A549 (cell line): ENCODE measurements around the gene MEF2A. TPM values are rescaled to one million over a fixed set of nuclear protein-coding genes. Genes with fewer than 3 reads are reported as not detected.

ENCODE experiments used
- ATAC-seq, 2 experiments: fragments of 200-7000 bp in 1 of 2; fragments of >200 bp in 1 of 2; cut with Nextera tagmentation in 1 of 2; cut with Tn5 transposase in 1 of 2; 3 replicates each; pipeline versions ENCODE4 v1.8.0 to v1.9.1; 2018 to 2020; ENCODE audit warnings: mild to moderate bottlenecking in 1 of 2, moderate library complexity in 1 of 2
- CTCF ChIA-PET: fragments of 300-600 bp; sonication (Branson Sonifier 250); formaldehyde crosslinking; extraction: SDS; loops from one replicate; lab custom pipeline; 2021; ENCODE audit warnings: antibody characterized with exemption, inconsistent platforms; lab: Yijun Ruan, JAX
- POLR2A ChIA-PET: fragments of 350-600 bp; formaldehyde crosslinking; extraction: SDS; loops from one replicate; lab custom pipeline; 2021; ENCODE audit warnings: antibody characterized with exemption, inconsistent platforms; lab: Yijun Ruan, JAX
- DNase-seq, 2 experiments: peaks; one replicate each; pipeline versions ENCODE4 v3.0.0 to v3.0.0-alpha.2; 2011 to 2016; ENCODE audit warnings: low read depth in 1 of 2, low spot score in 1 of 2
- FAIRE-seq: peaks from 2 replicates; lab custom pipeline; 2011; peaks lifted over from hg19 to GRCh38; lab: Jason Lieb, UNC
- H3K27ac ChIP-seq, 2 experiments: fragments of >200 bp; sonication (Bioruptor Twin); formaldehyde crosslinking; 3 replicates each; pipeline ENCODE4 v1.5.1; 2016 to 2017
- H3K4me1 ChIP-seq: fragments of >200 bp; sonication (Bioruptor Twin); formaldehyde crosslinking; 3 replicates; pipeline ENCODE4 v1.6.1; 2016
- H3K4me2 ChIP-seq: fragments of >200 bp; sonication (Bioruptor Twin); formaldehyde crosslinking; 3 replicates; pipeline ENCODE4 v1.6.1; 2016
- H3K4me3 ChIP-seq: fragments of >200 bp; sonication (Bioruptor Twin); formaldehyde crosslinking; 3 replicates; pipeline ENCODE4 v1.5.1; 2016
- H3K9me3 ChIP-seq: fragments of >200 bp; sonication (Bioruptor Twin); formaldehyde crosslinking; 3 replicates; pipeline ENCODE4 v1.6.1; 2016
- BHLHE40 ChIP-seq: IDR thresholded peaks from 2 replicates; pipeline ENCODE4 v1.6.1; 2012; ENCODE audit warnings: low read depth, low read length, inconsistent platforms
- CBX2 ChIP-seq: fragments of 200-600 bp; sonication (generic); IDR thresholded peaks from 2 replicates; pipeline ENCODE4 v1.6.1; 2016; ENCODE audit warnings: low read depth, mild to moderate bottlenecking, borderline replicate concordance
- CBX8 ChIP-seq: fragments of 200-600 bp; sonication (generic); IDR thresholded peaks from 2 replicates; pipeline ENCODE4 v1.6.1; 2016
- CEBPB ChIP-seq, 2 experiments: fragments of >200 bp in 1 of 2; sonication (Bioruptor Twin) in 1 of 2; formaldehyde crosslinking in 1 of 2; IDR thresholded peaks; 2 replicates each; pipeline ENCODE4 v1.6.1; 2012 to 2016
- CHD2 ChIP-seq: fragments of 150-350 bp; IDR thresholded peaks from 2 replicates; pipeline ENCODE4 v1.6.1; 2014; ENCODE audit warnings: low read length; ENCODE audit not compliant: partially characterized antibody
- CHD4 ChIP-seq: fragments of 200-600 bp; sonication (generic); IDR thresholded peaks from 2 replicates; pipeline ENCODE4 v1.6.1; 2016; ENCODE audit warnings: antibody characterized with exemption, mild to moderate bottlenecking, borderline replicate concordance
- EHMT2 ChIP-seq: fragments of 200-600 bp; sonication (generic); IDR thresholded peaks from 2 replicates; pipeline ENCODE4 v1.6.1; 2016; ENCODE audit warnings: antibody characterized with exemption, low read depth, mild to moderate bottlenecking, moderate library complexity
- EP300 ChIP-seq, 2 experiments: fragments of >200 bp; sonication (Bioruptor Twin); formaldehyde crosslinking; IDR thresholded peaks; 2 replicates in 1 of 2; 3 replicates in 1 of 2; pipeline ENCODE4 v1.6.1; 2016 to 2017
- FOSB ChIP-seq: fragments of 250-450 bp; sonication (Bioruptor Pico); IDR thresholded peaks from 2 replicates; pipeline ENCODE4 v1.5.0; 2020; ENCODE audit warnings: mild to moderate bottlenecking, moderate library complexity
- FOXS1 ChIP-seq: fragments of 250-450 bp; sonication (Bioruptor Pico); IDR thresholded peaks from 2 replicates; pipeline ENCODE4 v1.5.0; 2020; ENCODE audit warnings: mild to moderate bottlenecking, moderate library complexity
- HOXA7 ChIP-seq: fragments of 250-450 bp; sonication (Bioruptor Pico); IDR thresholded peaks from 2 replicates; pipeline ENCODE4 v1.5.0; 2020; ENCODE audit warnings: mild to moderate bottlenecking, moderate library complexity
- JUN ChIP-seq, 2 experiments: fragments of >200 bp; sonication (Bioruptor Twin); formaldehyde crosslinking; IDR thresholded peaks; 2 replicates in 1 of 2; 3 replicates in 1 of 2; pipeline ENCODE4 v1.6.1; 2016 to 2017
- KDM1A ChIP-seq: fragments of 200-600 bp; sonication (generic); IDR thresholded peaks from 2 replicates; pipeline ENCODE4 v1.6.1; 2016; ENCODE audit warnings: low read depth, mild to moderate bottlenecking
- KDM5A ChIP-seq: fragments of 200-600 bp; sonication (generic); IDR thresholded peaks from 2 replicates; pipeline ENCODE4 v1.6.1; 2016; ENCODE audit warnings: antibody characterized with exemption, mild to moderate bottlenecking
- MAFK ChIP-seq: fragments of 450-650 bp; IDR thresholded peaks from 2 replicates; pipeline ENCODE4 v1.6.1; 2014; ENCODE audit not compliant: partially characterized antibody
- PBX3 ChIP-seq: IDR thresholded peaks from 2 replicates; pipeline ENCODE4 v1.6.1; 2012
- POLR2A ChIP-seq: IDR thresholded peaks from 2 replicates; pipeline ENCODE4 v1.6.1; 2012; ENCODE audit warnings: mild to moderate bottlenecking, low read length
- RAD21 ChIP-seq, 2 experiments: fragments of >200 bp in 1 of 2; sonication (Bioruptor Twin) in 1 of 2; formaldehyde crosslinking in 1 of 2; IDR thresholded peaks in 1 of 2; conservative IDR thresholded peaks in 1 of 2; 2 replicates in 1 of 2; 3 replicates in 1 of 2; pipeline ENCODE4 v1.6.1; 2012 to 2018; ENCODE audit warnings: inconsistent platforms in 1 of 2
- RARB ChIP-seq: fragments of 250-450 bp; sonication (Bioruptor Pico); IDR thresholded peaks from 2 replicates; pipeline ENCODE4 v1.8.0; 2021; ENCODE audit warnings: mild to moderate bottlenecking, moderate library complexity
- RFX5 ChIP-seq: fragments of 450-650 bp; IDR thresholded peaks from 2 replicates; pipeline ENCODE4 v1.7.1; 2014; ENCODE audit warnings: antibody characterized with exemption, mild to moderate bottlenecking, moderate library complexity
- RNF2 ChIP-seq: fragments of 200-600 bp; sonication (generic); IDR thresholded peaks from 2 replicates; pipeline ENCODE4 v1.6.1; 2016; ENCODE audit warnings: low read depth, mild to moderate bottlenecking, antibody characterized with exemption, moderate library complexity, borderline replicate concordance
- SMC3 ChIP-seq: fragments of >200 bp; sonication (Bioruptor Twin); formaldehyde crosslinking; IDR thresholded peaks from 3 replicates; pipeline ENCODE4 v1.6.1; 2018; ENCODE audit warnings: inconsistent platforms
- SREBF2 ChIP-seq: fragments of 450-650 bp; IDR thresholded peaks from 2 replicates; pipeline ENCODE4 v1.6.1; 2014; ENCODE audit warnings: mild to moderate bottlenecking, moderate library complexity
- WGBS: methylation state at CpG from one replicate; pipeline ENCODE4 v1.1.6; 2017; ENCODE audit errors: missing lambda C conversion rate; 5-methylcytosine and 5-hydroxymethylcytosine counted together
- polyA plus RNA-seq, 4 experiments: library from polyadenylated mRNA; depleted of rRNA in 3 of 4; stranded (reverse); fragments of >200 nt; fragmentation: RNase III in 1 of 4; extraction: RNeasy Plus Mini Kit Qiagen cat#74134 plus additional on column Dnase treatment in 1 of 4; gene quantifications; 2 replicates in 3 of 4; 3 replicates in 1 of 4; pipeline ENCODE4 v1.2.3, GENCODE V29; 2011 to 2017
- TF ChIP-seq, protein P1 (sequence below): fragments of >200 bp; sonication (Bioruptor Twin); formaldehyde crosslinking; IDR thresholded peaks from 2 replicates; pipeline ENCODE4 v1.6.1; 2016
- TF ChIP-seq, protein P2 (sequence below): IDR thresholded peaks from 2 replicates; pipeline ENCODE4 v1.6.1; 2012
- TF ChIP-seq, protein P3 (sequence below): fragments of 250-450 bp; sonication (Bioruptor Pico); IDR thresholded peaks from 2 replicates; pipeline ENCODE4 v1.5.0; 2020; ENCODE audit warnings: low read depth, mild to moderate bottlenecking, moderate library complexity
- TF ChIP-seq, protein P4 (sequence below): fragments of >200 bp; sonication (Bioruptor Twin); formaldehyde crosslinking; IDR thresholded peaks from 3 replicates; pipeline ENCODE4 v1.5.1; 2016
- TF ChIP-seq, protein P5 (sequence below): fragments of 250-450 bp; sonication (Bioruptor Pico); IDR thresholded peaks from 2 replicates; pipeline ENCODE4 v1.5.0; 2021; ENCODE audit warnings: mild to moderate bottlenecking, moderate library complexity, borderline replicate concordance

Gene MEF2A
- polyA plus RNA-seq, 2 of the 4 experiments (the other 2 are of a cell fraction) = 15.0 to 43.4 TPM

GRCh38 chr15:99721104-99721778, 155.5 kb downstream of the MEF2A start:
- CTCF ChIA-PET = interaction anchor here (0.6 to 2.6 kb wide), 3 partner anchors 18 to 516 kb away, joined by 3 to 15 read pairs (median 3); no protein-coding TSS in a partner anchor
- DNase-seq = no peak
- Histone ChIP-seq H3K4me1 (no peaks in the 10 kb centered on the region), H3K27ac (no peak overlapping the region), H3K9me3 (no peaks in the 10 kb centered on the region), H3K4me2 (no peak overlapping the region), H3K4me3 (no peak overlapping the region)
- 84% methylated on average over 3 of the region's 3 CpGs for WGBS
- POLR2A ChIA-PET = no interaction called here
- no peak for ATAC-seq
- TF ChIP-seq MAFK = no peak
- TF ChIP-seq, protein P1, sequence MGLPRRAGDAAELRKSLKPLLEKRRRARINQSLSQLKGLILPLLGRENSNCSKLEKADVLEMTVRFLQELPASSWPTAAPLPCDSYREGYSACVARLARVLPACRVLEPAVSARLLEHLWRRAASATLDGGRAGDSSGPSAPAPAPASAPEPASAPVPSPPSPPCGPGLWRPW = no peak
- TF ChIP-seq, protein P2, sequence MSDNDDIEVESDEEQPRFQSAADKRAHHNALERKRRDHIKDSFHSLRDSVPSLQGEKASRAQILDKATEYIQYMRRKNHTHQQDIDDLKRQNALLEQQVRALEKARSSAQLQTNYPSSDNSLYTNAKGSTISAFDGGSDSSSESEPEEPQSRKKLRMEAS = no peak
- TF ChIP-seq SMC3 = no peak
- no peak for TF ChIP-seq RAD21 (conservative IDR thresholded peaks at IDR 0.05 in 1 of 2, IDR thresholded peaks at IDR 0.05 in 1 of 2)
- TF ChIP-seq, protein P3, sequence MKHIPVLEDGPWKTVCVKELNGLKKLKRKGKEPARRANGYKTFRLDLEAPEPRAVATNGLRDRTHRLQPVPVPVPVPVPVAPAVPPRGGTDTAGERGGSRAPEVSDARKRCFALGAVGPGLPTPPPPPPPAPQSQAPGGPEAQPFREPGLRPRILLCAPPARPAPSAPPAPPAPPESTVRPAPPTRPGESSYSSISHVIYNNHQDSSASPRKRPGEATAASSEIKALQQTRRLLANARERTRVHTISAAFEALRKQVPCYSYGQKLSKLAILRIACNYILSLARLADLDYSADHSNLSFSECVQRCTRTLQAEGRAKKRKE (CRISPR knock-in tag) = no peak
- TF ChIP-seq, protein P4, sequence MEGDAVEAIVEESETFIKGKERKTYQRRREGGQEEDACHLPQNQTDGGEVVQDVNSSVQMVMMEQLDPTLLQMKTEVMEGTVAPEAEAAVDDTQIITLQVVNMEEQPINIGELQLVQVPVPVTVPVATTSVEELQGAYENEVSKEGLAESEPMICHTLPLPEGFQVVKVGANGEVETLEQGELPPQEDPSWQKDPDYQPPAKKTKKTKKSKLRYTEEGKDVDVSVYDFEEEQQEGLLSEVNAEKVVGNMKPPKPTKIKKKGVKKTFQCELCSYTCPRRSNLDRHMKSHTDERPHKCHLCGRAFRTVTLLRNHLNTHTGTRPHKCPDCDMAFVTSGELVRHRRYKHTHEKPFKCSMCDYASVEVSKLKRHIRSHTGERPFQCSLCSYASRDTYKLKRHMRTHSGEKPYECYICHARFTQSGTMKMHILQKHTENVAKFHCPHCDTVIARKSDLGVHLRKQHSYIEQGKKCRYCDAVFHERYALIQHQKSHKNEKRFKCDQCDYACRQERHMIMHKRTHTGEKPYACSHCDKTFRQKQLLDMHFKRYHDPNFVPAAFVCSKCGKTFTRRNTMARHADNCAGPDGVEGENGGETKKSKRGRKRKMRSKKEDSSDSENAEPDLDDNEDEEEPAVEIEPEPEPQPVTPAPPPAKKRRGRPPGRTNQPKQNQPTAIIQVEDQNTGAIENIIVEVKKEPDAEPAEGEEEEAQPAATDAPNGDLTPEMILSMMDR = no peak
- no peak for TF ChIP-seq CEBPB (IDR thresholded peaks at IDR 0.05)
- no peak for TF ChIP-seq KDM1A
- TF ChIP-seq RARB (CRISPR knock-in tag) = no peak
- TF ChIP-seq BHLHE40 = no peak
- no peak for TF ChIP-seq PBX3
- TF ChIP-seq CBX8 = no peak
- TF ChIP-seq, protein P5, sequence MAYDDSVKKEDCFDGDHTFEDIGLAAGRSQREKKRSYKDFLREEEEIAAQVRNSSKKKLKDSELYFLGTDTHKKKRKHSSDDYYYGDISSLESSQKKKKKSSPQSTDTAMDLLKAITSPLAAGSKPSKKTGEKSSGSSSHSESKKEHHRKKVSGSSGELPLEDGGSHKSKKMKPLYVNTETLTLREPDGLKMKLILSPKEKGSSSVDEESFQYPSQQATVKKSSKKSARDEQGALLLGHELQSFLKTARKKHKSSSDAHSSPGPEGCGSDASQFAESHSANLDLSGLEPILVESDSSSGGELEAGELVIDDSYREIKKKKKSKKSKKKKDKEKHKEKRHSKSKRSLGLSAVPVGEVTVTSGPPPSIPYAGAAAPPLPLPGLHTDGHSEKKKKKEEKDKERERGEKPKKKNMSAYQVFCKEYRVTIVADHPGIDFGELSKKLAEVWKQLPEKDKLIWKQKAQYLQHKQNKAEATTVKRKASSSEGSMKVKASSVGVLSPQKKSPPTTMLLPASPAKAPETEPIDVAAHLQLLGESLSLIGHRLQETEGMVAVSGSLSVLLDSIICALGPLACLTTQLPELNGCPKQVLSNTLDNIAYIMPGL (CRISPR knock-in tag) = no peak
- TF ChIP-seq JUN (IDR thresholded peaks at IDR 0.05) = no peak
- TF ChIP-seq KDM5A = no peak
- no peak for TF ChIP-seq FOSB (CRISPR knock-in tag)
- FAIRE-seq = no peak

GRCh38 chr15:99721896-99722295, 156.1 kb downstream of the MEF2A start:
- H3K4me3 ChIP-seq = no peak overlapping the region
- H3K4me1 ChIP-seq = no peaks in the 10 kb centered on the region
- FAIRE-seq (no peak), DNase-seq (no peak), ATAC-seq (no peak)
- POLR2A ChIA-PET = no interaction called here
- H3K9me3 ChIP-seq = no peaks in the 10 kb centered on the region
- H3K27ac ChIP-seq = no peak overlapping the region
- CTCF ChIA-PET = interaction anchor here (2.6 kb wide), 1 partner anchor 18 kb away, joined by 15 read pairs; no protein-coding TSS in a partner anchor
- WGBS = 94% methylated on average over 4 of the region's 4 CpGs
- no peak overlapping the region for H3K4me2 ChIP-seq
- TF ChIP-seq HOXA7 (CRISPR knock-in tag) (no peak), FOXS1 (CRISPR knock-in tag) (no peak), CBX8 (no peak), MAFK (no peak), CHD4 (no peak), EP300 (IDR thresholded peaks at IDR 0.05) (no peak), EHMT2 (no peak), RNF2 (no peak), CBX2 (no peak), JUN (IDR thresholded peaks at IDR 0.05) (no peak), RFX5 (no peak), CHD2 (no peak), SREBF2 (no peak), PBX3 (no peak), POLR2A (no peak)
- TF ChIP-seq, protein P5 (CRISPR knock-in tag) = no peak
